Ovary (tissue), 9 donors: ENCODE measurements around the gene MESP1. TPM values are rescaled to one million over a fixed set of nuclear protein-coding genes. Genes with fewer than 3 reads are reported as not detected.

Experiments
- DNase-seq, 5 donors: peaks; one replicate each; pipeline ENCODE4 v3.0.0-alpha.2; 2019 to 2020
- H3K27ac ChIP-seq, 2 donors: fragments of 200-600 bp; one replicate each; pipeline versions ENCODE4 v1.5.1 to v1.8.0; 2019 to 2022
- H3K27me3 ChIP-seq: fragments of 200-600 bp; one replicate; pipeline ENCODE4 v1.8.0; 2022
- H3K36me3 ChIP-seq: fragments of 200-600 bp; sonication (generic); one replicate; pipeline ENCODE4 v1.5.1; 2019
- H3K4me1 ChIP-seq: one replicate; pipeline ENCODE4 v1.8.1; 2013; ENCODE audit warnings: mild to moderate bottlenecking, moderate library complexity; ENCODE audit not compliant: insufficient read depth
- H3K4me3 ChIP-seq: fragments of 200-600 bp; sonication (generic); one replicate; pipeline ENCODE4 v1.5.1; 2017
- H3K9me3 ChIP-seq, 2 donors: fragments of 200-600 bp in 1 of 2; sonication (generic) in 1 of 2; one replicate each; pipeline versions ENCODE4 v1.5.1 to v1.8.1; 2013 to 2019; ENCODE audit warnings: mild to moderate bottlenecking in 1 of 2, moderate library complexity in 1 of 2
- CTCF ChIP-seq, 3 donors: fragments of 450-650 bp in 2 of 3; fragments of 200-600 bp in 1 of 3; IDR thresholded peaks; one replicate each; pipeline versions ENCODE4 v1.5.1 to v1.8.0; 2016 to 2022; ENCODE audit warnings: antibody characterized with exemption in 3 of 3, mild to moderate bottlenecking in 1 of 3
- EP300 ChIP-seq: sonication (generic); formaldehyde crosslinking; IDR thresholded peaks from one replicate; pipeline ENCODE4 v1.6.1; 2017; ENCODE audit warnings: antibody characterized with exemption
- POLR2A ChIP-seq: fragments of 450-650 bp; IDR thresholded peaks from one replicate; pipeline ENCODE4 v1.6.1; 2017; ENCODE audit warnings: antibody characterized with exemption, mild to moderate bottlenecking, moderate library complexity
- WGBS, 3 donors: extraction: QIAGEN DNeasy Blood & Tissue Kit in 1 of 3; methylation state at CpG; one replicate each; pipeline versions ENCODE4 v1.1.5 to v1.1.7; 2013 to 2017; 5-methylcytosine and 5-hydroxymethylcytosine counted together
- intact Hi-C, 4 donors: fragments of 100-400 bp; cut with DNase I; formaldehyde crosslinking; loops; one replicate each; pipeline versions ENCODE4 v1.11.0 to v1.15.1; 2022 to 2023
- polyA plus RNA-seq, 2 donors: library from polyadenylated mRNA; stranded (reverse); fragments of 200-250 nt in 1 of 2; fragments of 350-450 nt in 1 of 2; fragmentation: Illumina TruSeq in 1 of 2; extraction: RNeasy Lipid Tissue Mini Kit (QIAGEN cat#74804) in 1 of 2; gene quantifications; one replicate each; pipeline ENCODE4 v1.2.3, GENCODE V29; 2013 to 2014
- total RNA-seq, 7 donors: library from RNA; depleted of rRNA in 2 of 7; stranded (reverse); fragments of >200 nt in 2 of 7; fragmentation: NEBNext Ultra II Directional in 3 of 7; extraction: Animal tissue kit (Norgen Biotek cat#: 25700) in 3 of 7; gene quantifications; one replicate each; pipeline versions ENCODE4 v1.1.0 to v1.2.4, GENCODE V29; 2016 to 2023
- donor health status: DM: no; HTN: no; CAD: no; lungs with moderate emphysema.
- donor health status: DM: no; HTN: no; CAD: no.
- donor health status: Bipolar disorder and iron deficiency.
- donor health status: DM: yes; HTN: yes; CAD: no.
- donor health status: DM: no; HTN: no; CAD: no.
- donor health status: DM: yes; HTN: yes; CAD: no.

Gene MESP1
- total and polyA plus RNA-seq, 9 donors: 0.20 to 1.3 (median 0.95) TPM; not detected in 1

DNA sequence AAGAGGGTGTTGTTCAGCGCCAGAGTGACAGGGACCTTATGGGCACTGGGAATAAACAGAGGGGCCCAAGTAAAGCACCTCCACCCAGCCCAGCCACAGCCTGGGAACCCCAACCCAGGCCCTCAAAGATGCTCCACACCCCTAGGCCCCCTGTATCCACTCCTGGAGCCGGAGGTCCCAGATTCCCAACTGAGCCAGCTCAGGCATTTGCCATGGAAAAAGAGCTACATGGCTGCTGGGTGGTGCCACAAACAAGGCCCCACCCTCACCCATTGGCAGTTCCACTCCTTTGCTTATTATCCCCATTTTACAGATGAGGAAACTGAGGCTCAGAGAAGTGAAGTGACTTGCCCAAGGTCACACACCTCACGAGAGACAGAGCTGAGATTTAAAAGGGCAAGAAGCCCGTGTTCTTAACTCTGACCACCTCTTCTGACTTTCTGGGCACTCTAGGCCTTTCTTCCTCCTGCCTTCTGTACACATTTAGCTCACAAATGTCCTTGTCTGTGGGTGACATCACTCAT lies 46.7 kb upstream of the MESP1 start:
- Histone ChIP-seq H3K27ac (no peak overlapping the region), H3K4me3 (no peak overlapping the region), H3K36me3 (no peaks in the 10 kb centered on the region), H3K9me3 (no peaks in the 10 kb centered on the region), H3K4me1 (no peaks in the 10 kb centered on the region), H3K27me3 (no peaks in the 10 kb centered on the region)
- intact Hi-C loops: no loop called here
- TF ChIP-seq CTCF (IDR thresholded peaks at IDR 0.05): no peak
- TF ChIP-seq EP300: no peak
- no peak for TF ChIP-seq POLR2A
- DNase-seq: no peak
- WGBS, 3 donors: 89 to 94% (median 90%) methylated on average over 4 of the region's 4 CpGs

DNA sequence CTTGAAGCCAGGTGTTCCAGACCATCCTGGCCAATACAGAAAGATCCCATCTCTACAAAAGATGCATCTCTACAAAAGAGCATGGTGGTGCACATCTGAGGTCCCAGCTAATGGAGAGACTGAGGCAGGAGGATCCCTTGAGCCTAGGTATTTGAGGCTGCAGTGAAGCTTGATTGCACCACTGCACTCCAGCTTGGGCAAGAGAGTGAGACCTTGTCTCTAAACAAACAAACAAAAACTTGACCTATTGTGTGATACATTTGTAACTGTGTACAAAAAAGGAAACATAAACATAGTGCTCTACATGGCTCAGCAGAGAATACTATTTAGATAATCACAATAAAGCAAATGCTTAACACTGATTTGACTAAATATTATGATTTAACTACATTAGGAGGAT lies 44.9 kb upstream of the MESP1 start:
- intact Hi-C loops: no loop called here
- H3K4me1 ChIP-seq: no peaks in the 10 kb centered on the region
- H3K9me3 ChIP-seq: no peaks in the 10 kb centered on the region
- DNase-seq: no peak
- H3K27ac ChIP-seq: no peak overlapping the region
- no peak overlapping the region for H3K4me3 ChIP-seq
- TF ChIP-seq POLR2A: no peak
- no peak for TF ChIP-seq CTCF (IDR thresholded peaks at IDR 0.05)
- TF ChIP-seq EP300: no peak
- no peaks in the 10 kb centered on the region for H3K27me3 ChIP-seq
- no peaks in the 10 kb centered on the region for H3K36me3 ChIP-seq

- H3K27ac ChIP-seq: no peak overlapping the region
- WGBS, 3 donors: 4 to 11% (median 10%) methylated on average over 5 of the region's 5 CpGs
- intact Hi-C loops: no loop called here
These were observed 43.7 kb upstream of the MESP1 start for GRCh38 chr15:89794627-89795241.

DNA sequence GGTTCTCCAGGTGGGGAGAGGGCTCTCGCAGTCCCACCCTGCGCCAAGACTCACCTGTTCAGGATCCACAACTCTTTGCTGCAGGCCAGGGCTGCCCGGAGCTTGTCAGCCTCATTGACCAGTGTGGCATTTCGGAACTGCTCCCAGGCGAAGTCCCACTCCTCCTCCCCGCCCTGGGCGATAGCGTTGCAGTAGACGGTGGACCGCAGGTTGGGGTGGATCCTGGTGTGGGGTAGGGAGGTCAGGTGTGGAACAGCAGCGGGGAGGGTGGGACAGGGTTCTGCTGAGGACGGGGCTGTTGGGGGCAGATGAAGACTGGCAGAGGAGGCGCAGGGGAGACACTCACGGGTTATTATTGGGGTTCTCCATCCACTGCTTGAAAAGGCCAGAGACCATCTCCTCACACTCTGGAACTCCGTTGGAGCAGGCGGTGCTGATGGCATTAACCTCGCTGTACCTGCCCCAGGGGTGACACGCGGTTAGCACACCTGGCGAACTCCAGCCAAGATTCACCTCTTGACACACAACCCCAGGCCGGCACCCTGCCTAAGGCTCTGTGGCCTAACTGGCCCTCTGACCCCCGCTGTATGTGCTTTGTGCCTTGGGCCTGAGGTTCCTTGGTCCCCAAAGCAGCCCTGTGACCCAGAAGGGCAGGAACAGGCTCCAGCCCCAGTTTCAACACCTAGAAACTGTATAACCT lies 41.2 kb upstream of the MESP1 start:
- H3K4me3 ChIP-seq: no peak overlapping the region
- no peak overlapping the region for H3K27ac ChIP-seq

More at GRCh38 chr15:89794627-89795241, 43.7 kb upstream of the MESP1 start:
- Histone ChIP-seq H3K27me3 (no peaks in the 10 kb centered on the region), H3K36me3 (no peaks in the 10 kb centered on the region), H3K4me1 (no peaks in the 10 kb centered on the region), H3K9me3 (no peaks in the 10 kb centered on the region), H3K4me3 (no peak overlapping the region)
- no peak for DNase-seq
- TF ChIP-seq POLR2A (no peak), EP300 (no peak), CTCF (IDR thresholded peaks at IDR 0.05) (no peak)

More for the DNA sequence above, 41.2 kb upstream of the MESP1 start:
- WGBS, 3 donors: 90 to 95% (median 91%) methylated on average over 22 of the region's 22 CpGs
- Histone ChIP-seq H3K27me3 (no peaks in the 10 kb centered on the region), H3K4me1 (no peaks in the 10 kb centered on the region), H3K36me3 (no peaks in the 10 kb centered on the region), H3K9me3 (no peaks in the 10 kb centered on the region)
- no peak for DNase-seq
- intact Hi-C loops: no loop called here
- no peak for TF ChIP-seq CTCF (IDR thresholded peaks at IDR 0.05)
- no peak for TF ChIP-seq POLR2A
- TF ChIP-seq EP300: no peak
